HEK293T (cell line): Measurements from ENCODE around the gene ZNF474.

Experiments
- CTCF ChIA-PET: fragments of 350-600 bp; formaldehyde crosslinking; extraction: SDS; loops from one replicate; lab custom pipeline; 2021; ENCODE audit warnings: antibody characterized with exemption, inconsistent platforms; lab: Yijun Ruan, JAX
- POLR2A ChIA-PET: fragments of 350-600 bp; formaldehyde crosslinking; extraction: SDS; loops from one replicate; lab custom pipeline; 2020; ENCODE audit warnings: antibody characterized with exemption, inconsistent platforms; lab: Yijun Ruan, JAX
- DNase-seq: peaks from one replicate; pipeline ENCODE4 v3.0.0; 2012; ENCODE audit warnings: mixed read lengths; ENCODE audit errors: extremely low spot score
- ARNT ChIP-seq: fragments of 450-650 bp; IDR thresholded peaks from 2 replicates; pipeline ENCODE4 v1.6.1; 2017; ENCODE audit warnings: mild to moderate bottlenecking
- BHLHE40 ChIP-seq: fragments of 450-650 bp; IDR thresholded peaks from 2 replicates; pipeline ENCODE4 v1.6.1; 2016; ENCODE audit warnings: mild to moderate bottlenecking, moderate library complexity, borderline replicate concordance
- CTBP1 ChIP-seq: fragments of 450-650 bp; IDR thresholded peaks from 2 replicates; pipeline ENCODE4 v1.6.1; 2016; ENCODE audit warnings: borderline replicate concordance
- ELF4 ChIP-seq: fragments of 450-650 bp; IDR thresholded peaks from 2 replicates; pipeline ENCODE4 v1.6.1; 2017; ENCODE audit warnings: antibody characterized with exemption
- FOXA1 ChIP-seq: fragments of 450-650 bp; IDR thresholded peaks from 2 replicates; pipeline ENCODE4 v1.6.1; 2016; ENCODE audit warnings: mild to moderate bottlenecking
- FOXK2 ChIP-seq: fragments of 450-650 bp; IDR thresholded peaks from 2 replicates; pipeline ENCODE4 v1.6.1; 2016; ENCODE audit warnings: mild to moderate bottlenecking
- FOXM1 ChIP-seq: fragments of 450-650 bp; IDR thresholded peaks from 2 replicates; pipeline ENCODE4 v1.6.1; 2017; ENCODE audit warnings: mild to moderate bottlenecking, borderline replicate concordance
- HDGF ChIP-seq: fragments of 450-650 bp; IDR thresholded peaks from 2 replicates; pipeline ENCODE4 v1.6.1; 2017; ENCODE audit warnings: antibody characterized with exemption, borderline replicate concordance
- L3MBTL2 ChIP-seq: fragments of 450-650 bp; conservative IDR thresholded peaks from 2 replicates; pipeline ENCODE4 v1.6.1; 2016; ENCODE audit warnings: mild to moderate bottlenecking
- LEF1 ChIP-seq: fragments of 450-650 bp; IDR thresholded peaks from 2 replicates; pipeline ENCODE4 v1.6.1; 2017; ENCODE audit warnings: mild to moderate bottlenecking, borderline replicate concordance
- NFRKB ChIP-seq: fragments of 450-650 bp; IDR thresholded peaks from 2 replicates; pipeline ENCODE4 v1.6.1; 2016; ENCODE audit warnings: mild to moderate bottlenecking, moderate library complexity
- PKNOX1 ChIP-seq: fragments of 450-650 bp; IDR thresholded peaks from 2 replicates; pipeline ENCODE4 v1.6.1; 2016
- SP1 ChIP-seq: fragments of 450-650 bp; IDR thresholded peaks from 2 replicates; pipeline ENCODE4 v1.6.1; 2017
- SUZ12 ChIP-seq: fragments of 450-650 bp; IDR thresholded peaks from 2 replicates; pipeline ENCODE4 v1.6.1; 2016; ENCODE audit warnings: mild to moderate bottlenecking
- TARDBP ChIP-seq: fragments of 450-650 bp; IDR thresholded peaks from 2 replicates; pipeline ENCODE4 v1.6.1; 2016
- ZNF384 ChIP-seq: fragments of 450-650 bp; IDR thresholded peaks from 2 replicates; pipeline ENCODE4 v1.6.1; 2016

Gene ZNF474

DNA sequence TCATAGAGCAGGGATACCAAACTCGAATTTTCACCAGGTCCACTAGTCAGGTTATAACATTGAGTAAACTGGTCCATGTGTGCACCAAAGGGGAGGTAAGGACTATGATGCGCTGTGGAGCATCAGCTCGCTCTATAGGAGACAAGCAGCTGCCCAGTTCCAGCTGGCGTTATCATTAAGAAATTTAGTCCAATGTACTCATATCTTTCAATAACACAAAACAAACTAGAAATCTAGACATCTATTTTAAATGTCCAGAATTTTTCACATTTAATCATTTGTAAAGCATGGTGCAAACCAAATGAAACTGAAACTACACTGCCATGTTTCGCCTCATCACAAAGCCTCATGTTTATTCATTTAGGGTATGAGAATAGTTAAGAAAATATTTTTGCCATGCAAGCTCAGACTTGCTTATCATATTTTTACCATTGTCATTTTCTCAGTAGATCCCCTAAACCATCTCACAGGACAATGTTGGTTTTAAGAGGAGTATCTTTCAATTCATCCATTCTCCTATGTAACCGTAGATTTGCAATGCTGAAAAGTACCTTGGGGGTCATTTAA is 50.9 kb downstream of the ZNF474 start:
- POLR2A ChIA-PET = no interaction called here

DNA sequence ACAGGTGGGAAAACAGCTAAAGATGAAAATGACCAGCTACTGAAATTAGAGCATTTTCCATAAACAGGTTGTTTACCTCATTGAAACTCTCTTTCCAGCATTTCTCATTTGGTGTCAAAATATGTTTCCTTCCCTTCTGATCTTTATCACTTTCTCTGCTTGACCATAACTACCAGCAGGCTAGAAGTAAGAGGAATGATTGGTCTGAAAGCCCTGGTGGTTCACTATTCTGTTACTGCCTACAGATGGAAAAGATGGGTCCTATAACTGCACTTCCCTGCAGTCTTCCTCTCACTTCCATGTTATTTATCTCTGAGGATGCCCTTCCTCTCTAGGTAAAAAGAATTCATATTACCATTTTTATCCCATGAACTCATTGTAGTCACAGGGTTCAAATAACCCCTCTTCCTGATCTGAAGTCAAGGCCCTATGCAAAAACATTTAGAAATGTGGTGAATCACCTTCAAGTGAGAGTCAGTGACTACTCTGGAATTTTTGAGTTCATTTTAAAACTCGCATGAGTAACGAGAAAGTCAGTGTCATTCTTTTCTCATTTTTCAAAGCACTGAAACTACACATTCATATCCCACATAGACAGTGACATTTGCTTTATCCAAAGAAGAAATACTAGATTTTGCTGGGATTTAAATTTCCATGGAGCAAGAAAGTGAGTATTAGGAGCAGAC is 51.7 kb downstream of the ZNF474 start:
- CTCF ChIA-PET = no interaction called here
- TF ChIP-seq BHLHE40 (no peak), ARNT (no peak)
- no peak for DNase-seq

More for the DNA sequence above, 50.9 kb downstream of the ZNF474 start:
- TF ChIP-seq ELF4 (no peak), NFRKB (no peak), HDGF (no peak), SUZ12 (no peak), CTBP1 (no peak), LEF1 (no peak), L3MBTL2 (no peak), FOXA1 (no peak), ZNF384 (no peak), PKNOX1 (no peak), SP1 (no peak)
- CTCF ChIA-PET = no interaction called here
- DNase-seq = no peak

GRCh38 chr5:122181863-122182262 is 52.5 kb downstream of the ZNF474 start:
- POLR2A ChIA-PET = no interaction called here
- CTCF ChIA-PET = no interaction called here
- no peak for DNase-seq
- TF ChIP-seq ELF4 (no peak), SUZ12 (no peak), FOXA1 (no peak), ARNT (no peak), ZNF384 (no peak), NFRKB (no peak), HDGF (no peak), LEF1 (no peak), FOXM1 (no peak), CTBP1 (no peak)

More for the DNA sequence above, 51.7 kb downstream of the ZNF474 start:
- POLR2A ChIA-PET = no interaction called here

DNA sequence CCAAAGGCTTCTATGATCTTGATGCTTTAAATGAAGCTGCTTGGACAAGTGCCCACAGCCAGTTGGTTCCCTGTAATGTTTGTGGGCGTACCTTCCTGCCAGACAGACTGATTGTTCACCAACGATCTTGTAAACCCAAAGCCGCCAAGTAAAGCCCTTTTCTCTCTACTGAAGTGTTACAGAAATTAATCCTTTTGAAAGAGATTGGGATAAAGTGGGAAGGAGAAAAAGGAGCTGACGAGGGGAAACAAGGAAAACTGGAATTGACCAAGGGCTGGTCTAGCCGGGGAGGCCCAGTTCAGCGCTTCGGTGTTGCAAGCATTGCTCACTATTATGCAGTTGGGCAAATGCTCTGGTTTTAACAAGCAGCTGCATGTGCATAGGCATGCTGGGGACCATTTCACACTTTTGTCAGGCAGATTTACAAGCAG is 53.2 kb downstream of the ZNF474 start:
- no peak for DNase-seq
- CTCF ChIA-PET = interaction anchor here (1.1 kb wide), 1 partner anchor 11 kb away, joined by 4 read pairs; no protein-coding TSS in a partner anchor
- POLR2A ChIA-PET = no interaction called here
- TF ChIP-seq LEF1 = no peak
- no peak for TF ChIP-seq CTBP1
- no peak for TF ChIP-seq SUZ12
- TF ChIP-seq L3MBTL2 = no peak
- TF ChIP-seq FOXM1 = no peak
- TF ChIP-seq SP1 = no peak
- no peak for TF ChIP-seq FOXA1
- TF ChIP-seq ZNF384 = no peak
- TF ChIP-seq ARNT = no peak
- TF ChIP-seq TARDBP = no peak
- TF ChIP-seq NFRKB = no peak

DNA sequence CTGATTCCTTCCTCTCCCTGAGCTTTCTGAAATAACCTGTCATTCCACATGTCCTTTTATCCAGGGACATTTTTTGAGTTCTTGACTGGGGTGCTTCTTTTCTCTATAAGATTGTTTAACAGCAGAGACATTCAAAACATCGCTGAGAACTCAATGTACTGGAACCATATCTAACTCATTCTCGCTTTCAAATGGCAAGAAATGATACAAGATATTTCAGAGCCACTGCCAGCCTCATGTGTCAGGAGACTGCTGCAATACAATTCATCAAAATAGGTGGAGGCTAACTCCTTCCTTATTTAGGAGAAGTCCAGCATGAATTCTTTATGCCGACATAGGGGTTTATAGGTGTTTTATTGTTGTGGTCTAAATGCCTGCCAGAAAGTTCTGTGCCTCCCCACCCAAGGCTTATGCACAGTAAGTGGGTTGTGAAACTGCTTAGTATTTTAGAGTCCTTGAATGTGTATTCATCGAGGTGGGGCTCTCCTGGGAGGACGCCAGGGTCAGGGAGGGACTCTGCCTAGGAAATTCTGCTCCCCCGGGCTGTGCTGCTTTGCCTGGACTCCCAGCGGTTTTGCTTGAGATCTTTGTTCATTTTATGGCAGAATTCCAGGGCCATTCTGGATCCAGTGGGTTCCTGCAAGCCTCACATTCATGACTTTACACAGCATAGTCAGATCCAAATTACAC is 53.9 kb downstream of the ZNF474 start:
- no peak for DNase-seq
- TF ChIP-seq PKNOX1 (no peak), BHLHE40 (no peak), TARDBP (no peak), SP1 (no peak), ARNT (no peak), ELF4 (no peak), SUZ12 (no peak), FOXK2 (no peak), LEF1 (no peak), L3MBTL2 (no peak), NFRKB (no peak), FOXM1 (no peak), FOXA1 (no peak), ZNF384 (no peak), CTBP1 (no peak)
- CTCF ChIA-PET = interaction anchor here (1.1 kb wide), 1 partner anchor 11 kb away, joined by 4 read pairs; no protein-coding TSS in a partner anchor
- POLR2A ChIA-PET = no interaction called here

DNA sequence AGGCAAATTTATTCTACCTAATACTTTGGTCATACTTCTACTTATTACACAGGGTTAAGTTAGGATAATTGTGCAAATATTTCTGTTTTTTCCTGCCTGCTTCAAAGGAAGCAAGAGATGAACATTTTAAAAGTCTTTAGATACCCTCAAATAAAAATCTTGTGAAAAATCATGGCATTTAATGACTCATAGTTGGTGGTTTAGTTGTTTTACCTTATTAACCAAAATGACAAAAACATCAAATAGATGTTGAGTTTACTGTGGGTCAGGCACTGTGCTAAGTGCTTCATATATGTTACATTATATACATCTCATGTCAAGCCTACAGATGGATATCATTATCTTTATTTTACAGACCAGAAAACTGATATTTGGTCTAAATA is 54.4 kb downstream of the ZNF474 start:
- no peak for DNase-seq
- POLR2A ChIA-PET = no interaction called here
- TF ChIP-seq ARNT = no peak
- TF ChIP-seq SP1 = no peak
- no peak for TF ChIP-seq FOXM1
- TF ChIP-seq L3MBTL2 = no peak
- TF ChIP-seq HDGF = no peak
- CTCF ChIA-PET = no interaction called here
